ENCODE results near the gene HS6ST2.

GRCh38 chrX:132609362-132609848, 349.0 kb downstream of the HS6ST2 start:
- TF ChIP-seq CTCF (IDR thresholded peaks at IDR 0.05) (no peak), ZBTB33 (IDR thresholded peaks at IDR 0.05; ENCODE audit: borderline replicate concordance, low read depth) (no peak), CHD2 (IDR thresholded peaks at IDR 0.05; ENCODE audit: low read length, partially characterized antibody) (no peak), MAX (IDR thresholded peaks at IDR 0.05; ENCODE audit: low read depth) (no peak), RAD21 (IDR thresholded peaks at IDR 0.05; ENCODE audit: low read length) (no peak), POLR2AphosphoS5 (IDR thresholded peaks at IDR 0.05; ENCODE audit: low read depth, low read length) (no peak)

All from SK-N-SH (cell line).